Measurements from ENCODE around the gene SLC16A1.
A peak's percentile ranks its signal among the peaks of the same experiment; 100 is the strongest.
"Not testable (repeated sequence)": the region's sequence is repeated elsewhere in the genome, so short reads cannot be mapped to it uniquely, and the experiment has no call there.

The SLC16A1 gene

DNA sequence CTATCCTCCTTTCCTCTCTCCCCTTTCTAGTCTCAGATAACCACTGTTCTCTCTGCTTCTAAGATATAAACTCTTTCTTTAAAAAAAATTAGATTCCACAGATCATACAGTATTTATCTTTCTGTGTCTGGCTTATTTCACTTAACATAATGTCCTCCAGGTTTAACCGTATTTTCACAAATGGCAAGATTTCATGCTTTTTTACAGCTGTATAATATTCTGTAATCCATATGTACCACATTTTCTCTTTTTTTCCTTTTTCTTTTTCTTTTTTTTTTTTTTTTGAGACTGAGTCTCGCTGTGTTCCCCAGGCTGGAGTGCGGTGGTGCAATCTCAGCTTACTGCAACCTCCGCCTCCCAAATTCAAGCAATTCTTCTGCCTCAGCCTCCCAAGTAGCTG lies 5.1 kb upstream of the SLC16A1 start:
- no peak for DNase-seq

DNA sequence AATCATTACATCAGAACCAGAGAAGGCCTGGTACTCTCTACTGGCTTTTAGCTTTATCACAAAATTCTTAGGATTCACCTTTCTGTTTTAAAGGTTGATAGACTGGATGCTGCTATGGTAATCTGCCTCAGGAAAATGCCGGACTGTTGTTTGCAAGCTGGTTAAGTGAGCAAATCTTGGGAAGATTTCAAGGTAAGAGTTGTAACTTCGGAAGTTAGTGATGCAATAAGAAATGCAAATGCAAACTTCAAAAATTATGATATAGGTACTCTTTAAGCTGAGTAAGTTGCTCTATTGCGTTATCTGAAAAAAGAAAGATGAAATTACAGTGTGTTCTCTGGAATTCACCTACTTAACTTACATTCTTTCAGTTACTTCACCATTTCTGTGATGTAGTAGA lies 4.4 kb upstream of the SLC16A1 start:
- no peak for DNase-seq

DNA sequence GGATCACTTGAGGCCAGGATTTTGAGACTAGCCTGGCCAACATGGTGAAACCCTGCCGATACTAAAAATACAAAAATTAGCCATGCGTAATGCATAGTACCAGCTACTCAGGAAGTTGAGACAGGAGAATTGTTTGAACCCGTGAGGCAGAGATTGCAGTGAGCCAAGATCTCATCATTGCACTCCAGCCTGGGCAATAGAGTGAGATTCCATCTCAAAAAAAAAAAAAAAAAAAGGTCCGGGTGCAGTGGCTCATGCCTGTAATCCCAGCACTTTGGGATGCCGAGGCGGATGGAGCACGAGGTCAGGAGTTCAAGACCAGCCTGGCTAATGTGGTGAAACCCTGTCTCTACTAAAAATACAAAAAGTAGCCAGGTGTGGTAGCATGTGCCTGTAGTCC lies 2.2 kb upstream of the SLC16A1 start:
- DNase-seq: not testable (repeated sequence)

DNA sequence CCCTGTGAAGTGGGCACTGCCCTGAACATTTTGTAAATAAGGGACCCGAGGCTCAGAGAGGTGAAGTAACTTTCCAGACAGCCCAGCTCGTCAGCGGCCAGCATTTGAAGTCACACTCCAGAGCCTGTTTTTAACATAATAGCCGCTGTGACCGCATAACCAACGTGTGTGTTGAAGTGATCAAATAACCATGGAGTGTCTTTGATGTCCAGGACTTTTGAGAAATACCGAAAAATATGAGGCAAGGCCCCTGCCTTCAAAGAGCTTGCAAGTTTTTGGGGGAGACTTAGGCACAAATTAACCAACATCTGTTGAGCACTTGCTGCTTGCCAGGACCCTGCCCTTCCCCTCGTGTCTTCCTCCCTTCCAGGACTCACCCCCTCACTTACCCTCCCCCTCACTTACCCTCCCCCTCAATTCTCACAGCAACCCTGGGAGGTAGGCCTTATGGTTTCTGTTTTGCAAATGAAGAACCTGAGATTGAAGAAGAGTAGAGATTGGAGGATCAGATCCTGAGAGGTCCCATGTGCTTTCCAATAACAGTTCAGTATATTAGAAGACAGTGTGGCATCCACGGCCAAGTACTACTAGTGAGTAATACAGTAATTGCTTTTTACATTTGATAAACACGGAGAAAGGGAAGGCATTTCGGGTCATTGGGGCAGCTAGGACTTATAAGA lies 1.3 kb upstream of the SLC16A1 start:
- no peak for DNase-seq

DNA sequence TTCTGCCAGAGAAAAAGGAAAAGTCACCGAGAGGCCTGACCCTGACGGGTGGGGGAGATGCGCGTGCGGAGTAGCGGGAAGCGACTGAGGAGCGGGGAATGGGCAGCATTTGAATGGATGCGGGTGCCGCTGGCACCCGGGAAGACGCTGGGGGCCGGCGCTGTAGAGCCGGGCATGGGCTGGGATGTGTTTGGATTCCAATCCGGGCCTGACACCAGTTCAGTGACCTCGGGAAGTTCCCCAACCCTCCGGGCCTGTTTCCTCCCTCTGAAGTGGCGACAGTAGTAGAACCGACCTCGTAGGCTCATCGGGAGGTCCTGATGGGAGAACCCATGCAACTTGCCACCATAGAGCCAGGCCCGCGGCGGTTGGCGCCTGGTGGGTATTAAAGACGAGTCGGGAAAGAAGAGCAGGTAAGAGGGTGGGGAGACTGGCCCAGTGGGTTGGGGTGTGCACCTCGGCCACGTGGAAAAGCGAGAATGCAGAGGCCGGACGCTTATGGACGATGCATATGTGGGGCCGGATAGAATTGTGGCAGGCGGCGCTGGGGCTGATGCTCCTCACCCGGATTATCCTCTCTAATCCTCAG lies 642 bp upstream of the SLC16A1 start:
- DNase-seq: no peak

GRCh38 chr1:112954945-112955772 lies 837 bp downstream of the SLC16A1 start:
- peak; percentile 43 for DNase-seq

DNA sequence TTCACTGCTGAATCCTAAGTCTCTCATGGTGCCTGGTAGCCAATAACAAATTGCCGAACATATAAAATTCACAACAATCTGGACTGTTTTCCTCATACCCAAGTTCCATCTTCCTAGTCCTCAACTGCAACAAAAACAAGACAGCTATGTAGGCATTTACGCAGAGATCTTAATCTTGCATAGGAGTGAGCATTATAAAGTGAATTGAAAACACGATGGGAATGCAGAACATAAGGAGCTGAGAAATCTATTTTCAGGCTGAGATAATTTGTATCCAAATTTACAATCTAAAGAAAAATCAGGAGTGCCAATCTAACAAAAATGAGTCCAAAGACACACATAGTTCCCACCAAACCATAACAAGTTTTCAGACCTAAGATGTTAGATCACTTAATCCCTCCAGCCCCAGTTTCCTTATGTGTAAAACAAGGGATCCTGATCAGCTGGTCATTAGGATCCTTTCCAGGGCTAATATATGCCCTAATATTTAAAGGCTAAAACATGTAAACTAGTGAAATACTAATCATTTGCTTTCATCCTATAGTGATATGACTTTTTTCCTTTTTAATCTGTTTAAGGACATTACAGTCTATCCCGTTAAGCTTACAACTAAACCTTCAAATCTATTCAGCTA lies 1.9 kb downstream of the SLC16A1 start:
- no peak for DNase-seq

- no peak for DNase-seq
Observed at GRCh38 chr1:112950426-112950825, 5.6 kb downstream of the SLC16A1 start.

DNA sequence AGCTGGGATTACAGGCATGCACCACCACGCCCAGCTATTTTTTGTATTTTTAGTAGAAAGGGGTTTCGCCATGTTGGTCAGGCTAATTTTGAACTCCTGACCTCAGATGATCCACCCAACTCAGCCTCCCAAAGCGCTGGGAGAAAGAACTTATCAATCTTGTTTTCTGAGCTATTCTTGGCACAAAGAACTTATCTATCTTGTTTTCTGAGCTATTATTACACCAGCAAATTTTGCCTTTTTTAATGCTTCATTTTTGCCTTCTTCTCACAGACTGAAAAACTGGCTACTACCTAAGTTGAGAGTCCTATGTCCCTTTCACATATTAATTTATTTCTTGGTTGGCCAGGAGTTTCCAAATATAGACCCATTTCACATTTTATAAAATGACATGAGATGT lies 9.3 kb downstream of the SLC16A1 start:
- no peak for DNase-seq

GRCh38 chr1:112939810-112940209 lies 16.2 kb downstream of the SLC16A1 start:
- no peak for DNase-seq

DNA sequence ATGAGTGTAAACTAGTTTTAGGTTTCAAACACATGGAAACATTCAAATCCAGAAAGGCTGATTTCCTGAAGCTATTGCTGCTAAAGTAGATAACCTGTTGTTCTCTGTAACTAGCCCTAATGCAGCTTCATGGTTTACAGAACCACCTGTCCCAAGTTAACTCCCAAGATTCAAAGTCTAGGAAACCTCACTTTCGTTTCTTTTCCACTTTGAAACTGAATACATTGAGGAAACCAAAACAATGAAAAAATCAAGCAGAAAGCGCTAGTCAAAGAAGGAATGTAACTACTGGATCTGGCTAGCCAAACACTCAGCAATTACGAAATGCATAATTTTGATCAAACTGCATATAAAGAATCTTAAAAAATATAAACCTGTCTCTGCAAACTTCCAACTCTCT lies 17.8 kb downstream of the SLC16A1 start:
- DNase-seq: no peak

DNA sequence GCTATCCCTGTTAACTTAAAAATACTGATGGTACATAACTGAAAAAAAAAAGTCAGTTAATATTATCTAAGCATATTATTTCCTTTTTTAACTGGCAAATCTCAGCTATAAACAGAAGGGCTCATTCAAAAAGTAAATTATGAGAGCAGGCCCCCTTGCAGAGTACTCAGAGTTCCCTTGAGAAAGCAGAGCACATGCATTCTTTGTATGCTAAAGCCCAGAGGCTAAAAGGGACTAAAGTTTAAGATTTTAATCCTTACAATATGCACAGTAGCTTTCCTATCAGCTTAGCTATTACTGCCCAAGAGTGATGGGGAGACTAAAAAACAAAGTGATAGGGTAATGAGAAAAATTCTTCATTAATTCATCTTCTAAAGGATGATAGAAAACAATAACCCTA lies 18.5 kb downstream of the SLC16A1 start:
- DNase-seq: no peak

GRCh38 chr1:112937070-112937469 lies 18.9 kb downstream of the SLC16A1 start:
- no peak for DNase-seq

- no peak for DNase-seq
Observed at GRCh38 chr1:112935461-112936111, 20.4 kb downstream of the SLC16A1 start.

- DNase-seq: no peak
Observed at GRCh38 chr1:112934577-112934976, 21.4 kb downstream of the SLC16A1 start.

DNA sequence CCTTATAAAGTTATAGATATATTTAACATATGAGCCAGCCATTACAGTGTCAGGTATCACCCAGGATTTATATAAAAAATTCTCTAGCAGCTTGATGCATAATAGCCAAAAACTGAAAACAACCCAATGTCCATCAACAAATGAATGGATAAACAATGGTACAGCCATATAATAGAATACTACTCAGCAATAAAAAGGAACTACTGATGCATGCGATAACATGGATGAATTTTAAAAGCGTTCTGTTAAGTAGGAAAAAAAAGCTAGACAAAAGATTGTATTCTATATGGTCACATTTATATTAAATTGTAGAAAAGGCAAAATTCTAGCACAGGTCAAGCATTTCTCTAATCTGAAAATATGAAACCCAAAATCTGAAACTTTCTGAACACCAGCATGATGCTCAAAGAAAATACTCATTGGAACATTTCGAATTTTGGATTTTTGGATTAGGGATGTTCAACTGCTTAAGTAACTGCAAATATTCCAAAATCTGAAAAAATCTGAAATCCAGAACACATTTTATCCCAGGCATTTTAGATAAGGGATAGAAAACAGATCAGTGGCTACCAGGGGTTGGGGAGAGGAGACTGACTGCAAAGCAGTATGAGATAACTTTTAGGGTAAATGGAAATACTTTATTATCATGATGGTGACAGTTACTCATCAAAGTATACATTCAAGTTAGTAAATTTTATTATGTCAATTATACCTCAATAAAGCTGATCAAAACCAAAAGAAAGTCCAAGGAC lies 22.0 kb downstream of the SLC16A1 start:
- DNase-seq: no peak

- no peak for DNase-seq
Observed at GRCh38 chr1:112929979-112930378, 26.0 kb downstream of the SLC16A1 start.

DNA sequence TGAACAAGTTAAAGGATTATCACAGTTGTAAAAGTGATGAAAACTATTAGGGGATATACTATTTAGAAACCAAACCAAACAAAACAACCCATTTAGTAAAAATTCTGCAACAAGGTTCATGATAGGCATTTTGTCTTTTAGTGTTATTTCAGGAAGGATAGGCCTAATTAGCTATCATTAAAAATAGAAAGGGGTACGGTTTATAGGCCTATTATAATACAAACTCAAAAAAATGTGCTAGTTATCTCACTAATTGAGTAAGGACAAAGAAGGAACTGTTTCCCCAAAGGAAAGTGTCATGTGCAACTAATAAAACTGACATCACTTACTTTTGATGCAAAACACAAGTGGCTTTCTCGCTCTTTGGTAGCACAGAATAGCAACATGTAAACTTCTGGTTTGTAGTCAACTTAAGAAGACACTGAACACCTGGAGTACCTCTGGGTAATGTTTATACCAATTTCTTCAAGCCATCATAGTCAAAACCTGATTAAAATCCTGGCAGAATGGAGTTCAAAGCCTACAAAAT lies 28.5 kb downstream of the SLC16A1 start:
- no peak for DNase-seq

DNA sequence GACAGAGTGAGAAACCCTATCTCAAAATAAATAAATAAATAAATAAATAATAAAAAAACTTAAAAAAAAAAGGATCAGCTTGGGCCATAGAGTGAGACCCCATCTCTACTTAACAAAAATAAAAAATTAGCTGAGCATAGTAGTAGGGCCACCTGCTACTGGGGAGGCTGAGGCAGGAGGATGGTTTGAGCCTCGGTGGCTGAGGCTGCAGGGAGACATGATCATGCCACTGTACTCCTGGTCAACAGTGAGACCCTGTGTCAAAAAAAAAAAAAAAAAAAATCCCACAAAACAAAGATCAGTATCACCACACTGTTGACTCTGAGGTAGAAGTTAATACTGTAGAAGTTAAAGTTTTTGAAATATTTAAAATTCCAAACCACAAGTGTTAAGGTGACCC lies 29.1 kb downstream of the SLC16A1 start:
- DNase-seq: no peak

- no peak for DNase-seq
Observed at GRCh38 chr1:112925015-112925414, 31.0 kb downstream of the SLC16A1 start.

GRCh38 chr1:112923959-112924349 lies 32.0 kb downstream of the SLC16A1 start:
- DNase-seq: no peak
